Neural cell (in vitro differentiated cells): ENCODE results near the gene FKBP4.

ENCODE experiments used
- CTCF ChIP-seq: fragments of 450-650 bp; IDR thresholded peaks from 2 replicates; pipeline ENCODE4 v1.5.1; 2014; ENCODE audit warnings: antibody characterized with exemption, mild to moderate bottlenecking, moderate library complexity; ENCODE audit not compliant: poor library complexity, severe bottlenecking
- EP300 ChIP-seq: fragments of 450-650 bp; conservative IDR thresholded peaks from 2 replicates; pipeline ENCODE4 v1.6.1; 2014; ENCODE audit warnings: antibody characterized with exemption, mild to moderate bottlenecking, moderate library complexity; ENCODE audit not compliant: poor library complexity, severe bottlenecking
- EZH2 ChIP-seq: fragments of 200-600, 300-800 bp; shearing (Covaris generic), sonication (generic); IDR thresholded peaks from 2 replicates; pipeline ENCODE4 v1.6.1; 2014; ENCODE audit warnings: antibody characterized with exemption, low read length, borderline replicate concordance, mild to moderate bottlenecking; ENCODE audit not compliant: insufficient read depth, poor library complexity, severe bottlenecking
- MXI1 ChIP-seq: fragments of 450-650 bp; conservative IDR thresholded peaks from 2 replicates; pipeline ENCODE4 v1.6.1; 2014; ENCODE audit warnings: antibody characterized with exemption, mild to moderate bottlenecking; ENCODE audit not compliant: poor library complexity, severe bottlenecking
- POLR2AphosphoS5 ChIP-seq: IDR thresholded peaks from 2 replicates; pipeline ENCODE4 v1.6.1; 2012
- RAD21 ChIP-seq: fragments of 450-650 bp; conservative IDR thresholded peaks from 2 replicates; pipeline ENCODE4 v1.6.1; 2014; ENCODE audit warnings: antibody characterized with exemption, mild to moderate bottlenecking, moderate library complexity
- REST ChIP-seq: IDR thresholded peaks from 2 replicates; pipeline ENCODE4 v1.6.1; 2012; ENCODE audit warnings: borderline replicate concordance
- SMC3 ChIP-seq: fragments of 450-650 bp; conservative IDR thresholded peaks from 2 replicates; pipeline ENCODE4 v1.6.1; 2014; ENCODE audit warnings: antibody characterized with exemption, mild to moderate bottlenecking, moderate library complexity; ENCODE audit not compliant: poor library complexity
- TAF1 ChIP-seq: IDR thresholded peaks from 2 replicates; pipeline ENCODE4 v1.6.1; 2012; ENCODE audit warnings: low read depth

GRCh38 chr12:2835691-2836403, 41.1 kb downstream of the FKBP4 start:
- TF ChIP-seq CTCF (no peak), EP300 (no peak), RAD21 (no peak), POLR2AphosphoS5 (no peak), EZH2 (no peak), REST (no peak), TAF1 (no peak), MXI1 (no peak), SMC3 (no peak)
